Astrocyte (in vitro differentiated cells and primary cell): ENCODE data around the gene SPATA9.
"Not testable (repeated sequence)": the region's sequence is repeated elsewhere in the genome, so short reads cannot be mapped to it uniquely, and the experiment has no call there.

Experiments
- EZH2 ChIP-seq: IDR thresholded peaks from 2 replicates; pipeline ENCODE4 v1.6.1; 2012; ENCODE audit warnings: mild to moderate bottlenecking, low read length, inconsistent platforms; ENCODE audit not compliant: insufficient read depth
- TF ChIP-seq, protein P1 (sequence below): IDR thresholded peaks from 2 replicates; pipeline ENCODE4 v1.5.1; 2011; ENCODE audit warnings: low read depth, mild to moderate bottlenecking, inconsistent platforms, low read length, moderate library complexity; ENCODE audit not compliant: insufficient read depth

DNA sequence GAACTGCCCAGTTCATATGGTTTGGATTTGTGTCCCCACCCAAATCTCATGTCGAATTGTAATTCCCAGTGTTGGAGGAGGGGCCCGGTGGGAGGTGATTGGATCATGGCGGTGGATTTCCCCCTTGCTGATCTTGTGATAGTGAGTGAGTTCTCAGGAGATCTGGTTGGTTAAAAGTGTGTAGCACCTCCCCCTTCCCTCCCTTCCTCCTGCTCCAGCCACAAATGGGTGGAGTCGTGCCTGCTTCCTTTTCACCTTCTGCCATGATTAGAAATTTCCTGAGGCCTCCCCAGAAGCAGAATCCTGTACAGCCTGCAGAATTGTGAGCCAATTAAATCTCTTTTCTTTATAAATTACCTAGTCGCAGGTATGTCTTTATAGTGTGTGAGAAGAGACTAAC, 23.4 kb upstream of the SPATA9 start:
- TF ChIP-seq EZH2: not testable (repeated sequence)
- TF ChIP-seq, protein P1, sequence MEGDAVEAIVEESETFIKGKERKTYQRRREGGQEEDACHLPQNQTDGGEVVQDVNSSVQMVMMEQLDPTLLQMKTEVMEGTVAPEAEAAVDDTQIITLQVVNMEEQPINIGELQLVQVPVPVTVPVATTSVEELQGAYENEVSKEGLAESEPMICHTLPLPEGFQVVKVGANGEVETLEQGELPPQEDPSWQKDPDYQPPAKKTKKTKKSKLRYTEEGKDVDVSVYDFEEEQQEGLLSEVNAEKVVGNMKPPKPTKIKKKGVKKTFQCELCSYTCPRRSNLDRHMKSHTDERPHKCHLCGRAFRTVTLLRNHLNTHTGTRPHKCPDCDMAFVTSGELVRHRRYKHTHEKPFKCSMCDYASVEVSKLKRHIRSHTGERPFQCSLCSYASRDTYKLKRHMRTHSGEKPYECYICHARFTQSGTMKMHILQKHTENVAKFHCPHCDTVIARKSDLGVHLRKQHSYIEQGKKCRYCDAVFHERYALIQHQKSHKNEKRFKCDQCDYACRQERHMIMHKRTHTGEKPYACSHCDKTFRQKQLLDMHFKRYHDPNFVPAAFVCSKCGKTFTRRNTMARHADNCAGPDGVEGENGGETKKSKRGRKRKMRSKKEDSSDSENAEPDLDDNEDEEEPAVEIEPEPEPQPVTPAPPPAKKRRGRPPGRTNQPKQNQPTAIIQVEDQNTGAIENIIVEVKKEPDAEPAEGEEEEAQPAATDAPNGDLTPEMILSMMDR: not testable (repeated sequence)
